GM21717 (cell line): ENCODE measurements around the gene MAPK4.
"Not testable (repeated sequence)": the region's sequence is repeated elsewhere in the genome, so short reads cannot be mapped to it uniquely, and the experiment has no call there.

Source experiments
- ATAC-seq: cut with Tn5 transposase; IDR thresholded peaks from one replicate; pipeline ENCODE4 v1.9.1; 2021; ENCODE audit warnings: mild to moderate bottlenecking, moderate library complexity; ENCODE audit not compliant: unreplicated experiment

MAPK4 gene

GRCh38 chr18:50559752-50560680, at the start of gene MAPK4:
MAPK4 (plus strand) TSS chr18:50560087; CDS start chr18:50663959, 103,872 bp downstream.
- no peak for ATAC-seq

GRCh38 chr18:50517277-50517676, 42.6 kb upstream of the MAPK4 start:
- not testable (repeated sequence) for ATAC-seq

GRCh38 chr18:50518787-50519546, 40.9 kb upstream of the MAPK4 start:
- no peak for ATAC-seq

- ATAC-seq, result no peak
These were observed 36.7 kb upstream of the MAPK4 start for GRCh38 chr18:50523165-50523564.

GRCh38 chr18:50527636-50528307, 32.1 kb upstream of the MAPK4 start:
- ATAC-seq, result no peak

GRCh38 chr18:50528806-50529205, 31.1 kb upstream of the MAPK4 start:
- no peak for ATAC-seq

GRCh38 chr18:50533822-50534221, 26.1 kb upstream of the MAPK4 start:
- ATAC-seq, result not testable (repeated sequence)

GRCh38 chr18:50544476-50544875, 15.4 kb upstream of the MAPK4 start:
- not testable (repeated sequence) for ATAC-seq

- no peak for ATAC-seq
These were observed 14.0 kb upstream of the MAPK4 start for GRCh38 chr18:50545936-50546335.

GRCh38 chr18:50548160-50548559, 11.7 kb upstream of the MAPK4 start:
- no peak for ATAC-seq

GRCh38 chr18:50551651-50552050, 8.2 kb upstream of the MAPK4 start:
- ATAC-seq, result not testable (repeated sequence)

GRCh38 chr18:50558157-50558556, 1.7 kb upstream of the MAPK4 start:
- ATAC-seq, result no peak

- ATAC-seq, result no peak
These were observed 737 bp upstream of the MAPK4 start for GRCh38 chr18:50558948-50559751.

- ATAC-seq, result no peak
These were observed 1.1 kb downstream of the MAPK4 start for GRCh38 chr18:50560681-50561629.

GRCh38 chr18:50562258-50562657, 2.4 kb downstream of the MAPK4 start:
- not testable (repeated sequence) for ATAC-seq

GRCh38 chr18:50562686-50563085, 2.8 kb downstream of the MAPK4 start:
- no peak for ATAC-seq

GRCh38 chr18:50563376-50563775, 3.5 kb downstream of the MAPK4 start:
- ATAC-seq, result no peak

- no peak for ATAC-seq
These were observed 10.0 kb downstream of the MAPK4 start for GRCh38 chr18:50569930-50570329.

GRCh38 chr18:50571606-50572005, 11.7 kb downstream of the MAPK4 start:
- no peak for ATAC-seq
